ENCODE measurements around the gene KIAA0753.

DNA sequence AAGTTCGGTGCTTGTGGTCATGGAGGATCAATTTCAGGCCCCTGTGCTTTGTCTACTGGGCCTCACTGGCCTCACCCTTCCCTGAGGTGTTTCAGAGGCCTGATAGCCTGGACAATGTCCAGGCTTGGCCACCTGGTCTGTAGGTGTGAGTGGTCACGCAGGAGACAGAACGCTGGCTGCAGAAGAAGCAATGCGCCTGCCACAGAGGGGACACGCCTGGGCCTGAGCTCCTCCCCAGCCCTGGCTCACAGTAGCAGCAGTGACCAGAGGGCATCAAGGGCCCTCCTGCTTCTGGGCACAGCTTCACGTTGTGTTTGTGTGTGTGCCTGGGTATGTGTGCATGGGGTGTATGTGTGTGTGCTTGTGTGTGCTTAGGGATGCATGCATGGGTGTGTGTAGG, 82.2 kb downstream of the KIAA0753 start:
- no peak for TF ChIP-seq CTCF (IDR thresholded peaks at IDR 0.05)
- no peak for TF ChIP-seq POLR2A (IDR thresholded peaks at IDR 0.05)
